SU-DHL-6 (cell line): ENCODE data around the gene MYL9.

ENCODE experiments used
- H2AFZ ChIP-seq: fragments of 200-600 bp; sonication (generic); 2 replicates; pipeline ENCODE4 v1.6.1; 2014; ENCODE audit warnings: low read depth, mild to moderate bottlenecking, moderate library complexity, mixed read lengths, antibody characterized with exemption, low read length; ENCODE audit not compliant: severe bottlenecking
- H3F3A ChIP-seq: fragments of 200-600 bp; shearing (Covaris generic); 2 replicates; pipeline ENCODE4 v1.6.0; 2016; ENCODE audit warnings: antibody characterized with exemption, mild to moderate bottlenecking; ENCODE audit not compliant: insufficient read depth
- H3K27ac ChIP-seq: fragments of 200-600 bp; sonication (generic); 2 replicates; pipeline ENCODE4 v1.5.1; 2016; ENCODE audit warnings: low read depth, mild to moderate bottlenecking, low read length, moderate library complexity, mixed read lengths
- H3K27me3 ChIP-seq: fragments of 200-600 bp; sonication (generic), shearing (Covaris generic); 2 replicates; pipeline ENCODE4 v1.6.0; 2014; ENCODE audit warnings: mild to moderate bottlenecking, low read length
- H3K36me3 ChIP-seq: fragments of 200-600 bp; sonication (generic); 2 replicates; pipeline ENCODE4 v1.6.1; 2014; ENCODE audit warnings: mild to moderate bottlenecking, low read length, mixed read lengths
- H3K4me2 ChIP-seq: fragments of 300-600, 200-600 bp; shearing (Covaris generic), sonication (generic); 2 replicates; pipeline ENCODE4 v1.6.0; 2014; ENCODE audit warnings: low read length, low read depth, mild to moderate bottlenecking; ENCODE audit not compliant: poor library complexity, severe bottlenecking
- H3K4me3 ChIP-seq: fragments of 200-600 bp; sonication (generic); 2 replicates; pipeline ENCODE4 v1.5.1; 2014; ENCODE audit warnings: antibody characterized with exemption, low read length, mild to moderate bottlenecking, mixed read lengths; ENCODE audit not compliant: insufficient read depth, poor library complexity, severe bottlenecking
- H3K79me2 ChIP-seq: fragments of 200-600 bp; sonication (generic); 2 replicates; pipeline ENCODE4 v1.6.1; 2014; ENCODE audit warnings: mild to moderate bottlenecking, low read length, moderate library complexity; ENCODE audit not compliant: insufficient read depth
- H3K9ac ChIP-seq: fragments of 200-600 bp; sonication (generic); 2 replicates; pipeline ENCODE4 v1.7.0; 2014; ENCODE audit warnings: mild to moderate bottlenecking, low read length
- H3K9me2 ChIP-seq: fragments of 200-600 bp; sonication (generic); replicated peaks from 2 replicates; pipeline ENCODE4 v1.6.1; 2014; ENCODE audit warnings: low read length; ENCODE audit not compliant: insufficient read depth
- H3K9me3 ChIP-seq: fragments of 200-600 bp; sonication (generic); 2 replicates; pipeline ENCODE4 v1.6.1; 2014; ENCODE audit warnings: low read length, mixed read lengths; ENCODE audit not compliant: insufficient read depth
- H4K20me1 ChIP-seq: fragments of 200-600 bp; sonication (generic); 2 replicates; pipeline ENCODE4 v1.6.1; 2014; ENCODE audit warnings: low read depth, mild to moderate bottlenecking, antibody characterized with exemption, low read length, moderate library complexity, mixed read lengths
- EZH2phosphoT487 ChIP-seq: fragments of 200-600 bp; sonication (generic), shearing (Covaris generic); conservative IDR thresholded peaks from 2 replicates; pipeline ENCODE4 v1.6.1; 2018; ENCODE audit warnings: mild to moderate bottlenecking, antibody characterized with exemption, low read length, moderate library complexity, mixed read lengths
- TF ChIP-seq, protein P1 (sequence below): fragments of 200-600 bp; sonication (generic); IDR thresholded peaks from one replicate; pipeline ENCODE4 v1.5.1; 2017; ENCODE audit warnings: antibody characterized with exemption, mild to moderate bottlenecking, low read length, moderate library complexity; ENCODE audit not compliant: insufficient read depth, poor library complexity, severe bottlenecking

MYL9 gene

GRCh38 chr20:36540551-36541211, 638 bp upstream of the MYL9 start:
- Histone ChIP-seq H3K4me2 (no peak overlapping the region), H3K9ac (no peak overlapping the region), H3K27ac (no peak overlapping the region)

GRCh38 chr20:36541768-36542488, 609 bp downstream of the MYL9 start:
- H3K4me2 ChIP-seq: no peak overlapping the region
- H2AFZ ChIP-seq: no peak overlapping the region
- H3F3A ChIP-seq: no peaks in the 10 kb centered on the region
- H3K79me2 ChIP-seq: no peaks in the 10 kb centered on the region
- no peaks in the 10 kb centered on the region for H3K9me2 ChIP-seq
- H4K20me1 ChIP-seq: no peaks in the 10 kb centered on the region
- no peak overlapping the region for H3K27ac ChIP-seq
- H3K36me3 ChIP-seq: no peaks in the 10 kb centered on the region
- no peak overlapping the region for H3K4me3 ChIP-seq
- H3K27me3 ChIP-seq: no peaks in the 10 kb centered on the region
- TF ChIP-seq EZH2phosphoT487: no peak
- H3K9me3 ChIP-seq: no peaks in the 10 kb centered on the region
- H3K9ac ChIP-seq: no peak overlapping the region

More at GRCh38 chr20:36540551-36541211, 638 bp upstream of the MYL9 start:
- H3K79me2 ChIP-seq: no peaks in the 10 kb centered on the region
- H4K20me1 ChIP-seq: no peaks in the 10 kb centered on the region
- no peaks in the 10 kb centered on the region for H3K36me3 ChIP-seq
- no peaks in the 10 kb centered on the region for H3K9me2 ChIP-seq
- no peaks in the 10 kb centered on the region for H3K27me3 ChIP-seq
- TF ChIP-seq, protein P1, sequence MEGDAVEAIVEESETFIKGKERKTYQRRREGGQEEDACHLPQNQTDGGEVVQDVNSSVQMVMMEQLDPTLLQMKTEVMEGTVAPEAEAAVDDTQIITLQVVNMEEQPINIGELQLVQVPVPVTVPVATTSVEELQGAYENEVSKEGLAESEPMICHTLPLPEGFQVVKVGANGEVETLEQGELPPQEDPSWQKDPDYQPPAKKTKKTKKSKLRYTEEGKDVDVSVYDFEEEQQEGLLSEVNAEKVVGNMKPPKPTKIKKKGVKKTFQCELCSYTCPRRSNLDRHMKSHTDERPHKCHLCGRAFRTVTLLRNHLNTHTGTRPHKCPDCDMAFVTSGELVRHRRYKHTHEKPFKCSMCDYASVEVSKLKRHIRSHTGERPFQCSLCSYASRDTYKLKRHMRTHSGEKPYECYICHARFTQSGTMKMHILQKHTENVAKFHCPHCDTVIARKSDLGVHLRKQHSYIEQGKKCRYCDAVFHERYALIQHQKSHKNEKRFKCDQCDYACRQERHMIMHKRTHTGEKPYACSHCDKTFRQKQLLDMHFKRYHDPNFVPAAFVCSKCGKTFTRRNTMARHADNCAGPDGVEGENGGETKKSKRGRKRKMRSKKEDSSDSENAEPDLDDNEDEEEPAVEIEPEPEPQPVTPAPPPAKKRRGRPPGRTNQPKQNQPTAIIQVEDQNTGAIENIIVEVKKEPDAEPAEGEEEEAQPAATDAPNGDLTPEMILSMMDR: no peak
- TF ChIP-seq EZH2phosphoT487: no peak
- no peaks in the 10 kb centered on the region for H3F3A ChIP-seq
- H2AFZ ChIP-seq: no peak overlapping the region
- no peaks in the 10 kb centered on the region for H3K9me3 ChIP-seq
- H3K4me3 ChIP-seq: no peak overlapping the region

DNA sequence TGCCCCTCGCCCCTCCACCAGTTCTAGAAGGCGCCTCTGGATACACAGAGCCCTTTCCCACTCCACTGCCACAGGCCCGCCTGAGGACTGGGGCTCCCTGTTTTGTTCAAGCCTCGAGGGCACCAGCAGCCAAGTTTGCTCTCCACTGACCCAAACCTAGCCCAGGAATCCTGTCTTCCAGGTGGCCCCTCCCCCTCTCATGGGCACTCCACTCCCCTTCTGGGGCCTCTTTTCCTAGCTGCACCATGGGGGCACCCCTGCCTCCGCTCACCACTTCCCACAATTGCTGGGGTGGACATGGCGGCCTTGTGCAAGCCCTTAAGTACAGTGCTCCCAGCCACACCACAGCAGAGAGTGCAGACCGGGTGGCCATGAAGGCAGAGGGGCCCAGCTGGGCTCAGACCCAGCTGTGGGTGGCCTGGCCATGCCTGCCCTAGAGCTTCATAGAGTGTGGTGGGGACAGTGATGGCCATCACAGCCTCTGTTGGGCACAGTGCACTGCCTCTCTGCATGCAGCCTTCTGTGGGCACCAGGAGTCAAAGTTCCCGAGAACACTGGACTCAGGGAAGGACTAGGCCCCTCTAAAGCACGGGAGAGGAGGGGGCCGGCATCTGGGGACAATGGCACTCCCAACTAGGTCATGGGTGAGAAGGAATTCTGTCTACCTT, 1.3 kb downstream of the MYL9 start:
- Histone ChIP-seq H3K79me2 (no peaks in the 10 kb centered on the region), H3K36me3 (no peaks in the 10 kb centered on the region), H3K4me2 (no peak overlapping the region), H3K27ac (no peak overlapping the region), H3F3A (no peaks in the 10 kb centered on the region), H3K9ac (no peak overlapping the region), H3K9me3 (no peaks in the 10 kb centered on the region), H4K20me1 (no peaks in the 10 kb centered on the region), H3K27me3 (no peaks in the 10 kb centered on the region), H3K9me2 (no peaks in the 10 kb centered on the region), H2AFZ (no peak overlapping the region), H3K4me3 (no peak overlapping the region)
- no peak for TF ChIP-seq EZH2phosphoT487
- TF ChIP-seq, protein P1: no peak
